ENCODE measurements around the gene LTBP1. TPM values are rescaled to one million over a fixed set of nuclear protein-coding genes. Genes with fewer than 3 reads are reported as not detected.

The LTBP1 gene
- total RNA-seq, 1 experiment from 2014 or later = 10.3 TPM

- Histone ChIP-seq H3K79me2 (ENCODE audit: low read depth) (no peaks in the 10 kb centered on the region), H3F3A (ENCODE audit: insufficient read depth, low read depth) (no peaks in the 10 kb centered on the region), H3K4me3 (no peak overlapping the region), H3K27ac (no peak overlapping the region), H4K20me1 (ENCODE audit: insufficient read depth) (no peaks in the 10 kb centered on the region), H2AFZ (no peak overlapping the region), H3K36me3 (ENCODE audit: low read depth) (no peaks in the 10 kb centered on the region), H3K27me3 (ENCODE audit: insufficient read depth, low read depth) (no peaks in the 10 kb centered on the region), H3K4me2 (no peak overlapping the region), H3K9me2 (ENCODE audit: insufficient read depth) (no peaks in the 10 kb centered on the region), H3K9me3 (ENCODE audit: insufficient read depth, low read depth) (no peaks in the 10 kb centered on the region), H3K4me1 (replicated peaks; ENCODE audit: insufficient read depth) (no peaks in the 10 kb centered on the region)
- DNase-seq = no peak
- ChIA-PET CTCF (no interaction called here), POLR2A (ENCODE audit: unreplicated experiment) (no interaction called here)
- intact Hi-C loops (cut with micrococcal nuclease; ENCODE audit: unreplicated experiment) = no loop called here
- no TSS peak for BruUV-seq (replicated peaks)
- TF ChIP-seq EZH2 (IDR thresholded peaks at IDR 0.05; ENCODE audit: low read depth) = no peak
- TF ChIP-seq CTCF (conservative IDR thresholded peaks at IDR 0.05) = no peak
These were observed 501.6 kb downstream of the LTBP1 start for GRCh38 chr2:33448220-33448899.

Small RNAs within 50 kb of the gene (microRNA-seq; reads per million reads assigned to microRNA genes)
- gene MIR4430 (ENCODE audit: borderline number of aligned reads, borderline replicate concordance) = not detected
